Choroid plexus epithelial cell (primary cell): ENCODE data around the gene CIAO2A.

Experiments
- DNase-seq: peaks from one replicate; pipeline ENCODE4 v3.0.0-alpha.2; 2010; ENCODE audit warnings: low read depth
- H3K4me3 ChIP-seq: 2 replicates; pipeline ENCODE4 v1.5.1; 2011; ENCODE audit warnings: low read depth, mild to moderate bottlenecking, control low read depth, low read length, moderate library complexity
- CTCF ChIP-seq: conservative IDR thresholded peaks from 2 replicates; pipeline ENCODE4 v1.5.1; 2011; ENCODE audit warnings: low read depth, mild to moderate bottlenecking, control low read depth, inconsistent platforms, low read length, moderate library complexity

CIAO2A gene

GRCh38 chr15:64046421-64047153 is 47.1 kb downstream of the CIAO2A start, which contains the start of gene DAPK2:
TSS of gene DAPK2 (minus strand) at chr15:64046485. CDS start at chr15:64040261, 6,224 bp downstream.
- peak within 1 kb of the TSS; percentile 59 for H3K4me3 ChIP-seq
- peak; percentile 58 for DNase-seq
- TF ChIP-seq CTCF, result peak; percentile 58

- no peak for TF ChIP-seq CTCF
- DNase-seq, result no peak
- peak overlapping the region; percentile 59 for H3K4me3 ChIP-seq
Measured at GRCh38 chr15:64045774-64046420, 47.7 kb downstream of the CIAO2A start.

GRCh38 chr15:64045101-64045435 is 48.6 kb downstream of the CIAO2A start:
- H3K4me3 ChIP-seq, result peak overlapping the region; percentile 59
- no peak for DNase-seq
- no peak for TF ChIP-seq CTCF

- TF ChIP-seq CTCF, result no peak
- DNase-seq, result peak; percentile 18
- H3K4me3 ChIP-seq, result peak overlapping the region; percentile 59
Measured at GRCh38 chr15:64044300-64045100, 49.1 kb downstream of the CIAO2A start.

- no peak overlapping the region for H3K4me3 ChIP-seq
- no peak for TF ChIP-seq CTCF
- no peak for DNase-seq
Measured at GRCh38 chr15:64038878-64039610, 54.6 kb downstream of the CIAO2A start.

GRCh38 chr15:64037966-64038365 is 55.7 kb downstream of the CIAO2A start:
- no peak overlapping the region for H3K4me3 ChIP-seq
- no peak for DNase-seq
- no peak for TF ChIP-seq CTCF
